A549 (cell line): ENCODE results near the gene RASSF4.

Source experiments
- EP300 ChIP-seq, 2 experiments: fragments of >200 bp; sonication (Bioruptor Twin); formaldehyde crosslinking; IDR thresholded peaks; 2 replicates in 1 of 2; 3 replicates in 1 of 2; pipeline ENCODE4 v1.6.1; 2016 to 2017
- PHF8 ChIP-seq: fragments of 200-600 bp; sonication (generic); IDR thresholded peaks from 2 replicates; pipeline ENCODE4 v1.6.1; 2016; ENCODE audit warnings: low read depth, mild to moderate bottlenecking, antibody characterized with exemption, moderate library complexity, borderline replicate concordance
- SMC3 ChIP-seq: fragments of >200 bp; sonication (Bioruptor Twin); formaldehyde crosslinking; IDR thresholded peaks from 3 replicates; pipeline ENCODE4 v1.6.1; 2018; ENCODE audit warnings: inconsistent platforms
- TF ChIP-seq, protein P1 (sequence below): fragments of >200 bp; sonication (Bioruptor Twin); formaldehyde crosslinking; IDR thresholded peaks from 3 replicates; pipeline ENCODE4 v1.5.1; 2016

DNA sequence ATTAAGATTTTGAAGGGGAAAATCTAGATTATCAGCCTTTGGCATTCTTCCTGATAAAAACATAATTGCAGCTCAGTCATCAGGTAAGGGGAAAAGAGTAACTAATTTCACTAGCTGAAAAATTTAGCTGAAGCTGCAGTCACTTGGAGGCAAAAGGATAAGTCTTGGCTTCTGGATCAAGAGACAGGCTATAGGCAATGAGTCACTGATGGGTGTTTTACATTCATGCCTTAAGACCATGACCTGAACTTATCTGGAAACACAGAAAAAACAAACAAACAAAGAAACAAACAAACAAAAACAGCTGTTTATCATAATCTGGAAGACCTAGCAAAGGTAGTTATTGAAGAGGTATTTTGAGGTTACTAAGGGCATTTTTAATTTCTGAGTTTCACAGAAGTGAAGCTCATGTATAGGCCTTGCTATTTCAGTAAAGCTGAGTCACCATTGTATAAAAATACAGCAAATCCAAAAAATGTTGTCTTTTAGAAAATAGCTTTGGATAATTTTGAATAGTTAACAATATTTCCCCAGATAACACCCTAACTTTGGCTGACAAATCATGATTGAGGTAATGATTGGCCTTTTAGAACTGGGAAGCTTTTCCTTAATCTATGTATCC is 81.4 kb downstream of the RASSF4 start:
- TF ChIP-seq, protein P1, sequence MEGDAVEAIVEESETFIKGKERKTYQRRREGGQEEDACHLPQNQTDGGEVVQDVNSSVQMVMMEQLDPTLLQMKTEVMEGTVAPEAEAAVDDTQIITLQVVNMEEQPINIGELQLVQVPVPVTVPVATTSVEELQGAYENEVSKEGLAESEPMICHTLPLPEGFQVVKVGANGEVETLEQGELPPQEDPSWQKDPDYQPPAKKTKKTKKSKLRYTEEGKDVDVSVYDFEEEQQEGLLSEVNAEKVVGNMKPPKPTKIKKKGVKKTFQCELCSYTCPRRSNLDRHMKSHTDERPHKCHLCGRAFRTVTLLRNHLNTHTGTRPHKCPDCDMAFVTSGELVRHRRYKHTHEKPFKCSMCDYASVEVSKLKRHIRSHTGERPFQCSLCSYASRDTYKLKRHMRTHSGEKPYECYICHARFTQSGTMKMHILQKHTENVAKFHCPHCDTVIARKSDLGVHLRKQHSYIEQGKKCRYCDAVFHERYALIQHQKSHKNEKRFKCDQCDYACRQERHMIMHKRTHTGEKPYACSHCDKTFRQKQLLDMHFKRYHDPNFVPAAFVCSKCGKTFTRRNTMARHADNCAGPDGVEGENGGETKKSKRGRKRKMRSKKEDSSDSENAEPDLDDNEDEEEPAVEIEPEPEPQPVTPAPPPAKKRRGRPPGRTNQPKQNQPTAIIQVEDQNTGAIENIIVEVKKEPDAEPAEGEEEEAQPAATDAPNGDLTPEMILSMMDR: no peak
- no peak for TF ChIP-seq EP300 (IDR thresholded peaks at IDR 0.05)
- TF ChIP-seq SMC3: no peak
- TF ChIP-seq PHF8: no peak
